ENCODE results near the gene FAM47C.
"Not testable (repeated sequence)": the region's sequence is repeated elsewhere in the genome, so short reads cannot be mapped to it uniquely, and the experiment has no call there.

FAM47C gene

GRCh38 chrX:37008182-37008581 lies at the start of gene FAM47C:
Gene FAM47C, plus strand, starts transcription at chrX:37008366. Its CDS starts 45 bp downstream, at chrX:37008411.
- DNase-seq: not testable (repeated sequence)

DNA sequence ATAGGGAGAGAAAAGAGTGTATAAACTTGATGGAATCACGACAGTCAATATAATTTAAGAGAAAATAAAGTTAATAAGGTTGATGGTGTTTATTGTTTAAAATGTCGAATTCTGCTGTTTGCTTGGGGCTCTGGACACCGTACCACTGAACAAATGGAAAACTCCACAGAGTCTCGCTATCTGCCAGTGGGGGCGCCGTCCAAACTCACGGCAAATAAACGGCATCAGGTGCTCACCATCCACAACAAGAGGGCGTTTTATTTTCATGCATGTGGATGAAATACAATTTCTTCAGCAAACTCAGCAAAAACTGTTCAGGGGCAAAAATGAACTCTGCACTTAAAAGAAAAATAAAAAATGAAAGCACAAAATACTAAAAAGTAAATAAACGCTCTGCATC lies 46.6 kb upstream of the FAM47C start:
- no peak for DNase-seq

DNA sequence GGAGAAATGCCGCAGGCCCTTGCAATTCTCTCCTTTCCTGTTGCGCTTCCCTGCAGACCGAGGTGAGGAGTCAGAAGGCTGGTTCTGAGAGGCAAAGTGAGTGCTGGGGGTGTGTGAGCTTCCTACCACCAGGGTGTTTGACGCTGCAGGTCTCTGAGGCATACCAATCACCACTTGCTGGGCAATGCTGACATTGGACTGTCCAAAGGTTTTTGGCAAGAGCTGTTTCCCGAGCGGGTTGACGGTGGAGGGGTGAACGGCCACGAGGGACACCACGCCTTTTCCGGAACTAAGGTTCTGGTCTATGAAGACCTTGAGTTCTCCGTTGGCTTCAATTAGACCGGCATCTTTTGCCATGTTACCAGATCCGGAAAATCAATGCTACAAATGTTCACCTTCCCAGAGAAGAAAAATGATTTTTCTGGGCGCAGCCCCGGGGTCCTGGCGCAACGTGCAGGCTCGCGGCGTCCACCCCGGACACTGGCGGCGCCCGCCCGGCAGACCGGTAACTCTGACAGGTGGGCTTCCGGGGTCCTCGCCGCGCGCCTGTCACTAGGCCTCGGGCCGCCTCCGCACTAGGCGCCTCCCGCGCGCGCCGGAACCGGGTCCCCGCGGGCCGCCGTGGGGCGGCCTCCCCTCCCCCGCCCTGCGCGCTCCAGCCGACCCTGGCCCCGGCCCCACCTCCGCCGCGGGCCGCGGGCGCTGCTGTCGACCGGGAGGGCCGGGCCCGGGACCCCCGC lies 44.9 kb upstream of the FAM47C start:
- DNase-seq: no peak

DNA sequence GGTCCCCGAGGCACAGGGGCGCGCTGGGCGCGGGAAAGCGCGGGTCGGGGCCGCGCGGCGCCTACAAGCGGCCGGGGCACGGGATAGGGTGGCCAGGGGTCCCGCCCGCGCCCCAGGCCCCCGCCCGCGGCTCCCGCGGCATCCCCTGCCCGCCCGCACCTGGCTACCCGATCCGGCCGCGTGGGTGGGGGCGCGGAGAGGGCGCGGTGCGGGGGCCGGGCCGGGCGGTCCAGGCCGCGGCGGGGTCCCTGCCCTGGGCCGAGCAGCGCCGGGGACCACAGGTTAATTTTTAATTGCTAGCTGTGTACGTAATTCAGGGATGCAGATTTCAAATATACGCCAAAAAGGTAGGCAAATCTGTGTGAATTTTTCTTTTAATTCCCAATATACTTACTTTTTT lies 44.3 kb upstream of the FAM47C start:
- no peak for DNase-seq

DNA sequence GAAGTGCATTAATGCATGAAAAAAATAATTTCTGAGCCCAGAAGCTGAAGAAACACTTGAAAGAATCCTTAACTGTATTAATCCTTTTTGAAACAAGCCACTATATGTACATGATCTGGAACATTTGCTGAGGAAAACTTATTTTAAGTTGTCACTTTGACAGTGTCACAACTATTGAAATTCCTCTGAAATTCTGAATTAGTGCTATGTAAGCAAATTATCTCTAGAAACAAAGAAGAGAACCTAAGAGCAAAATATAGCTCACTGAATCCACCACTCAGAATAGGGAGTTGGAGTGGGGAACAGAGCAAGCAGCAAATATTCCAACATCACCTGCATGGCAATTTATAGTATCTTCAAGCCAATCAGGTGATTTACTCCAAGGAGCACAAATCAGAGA lies 34.6 kb upstream of the FAM47C start:
- DNase-seq: no peak

GRCh38 chrX:36974911-36975310 lies 33.3 kb upstream of the FAM47C start:
- no peak for DNase-seq

DNA sequence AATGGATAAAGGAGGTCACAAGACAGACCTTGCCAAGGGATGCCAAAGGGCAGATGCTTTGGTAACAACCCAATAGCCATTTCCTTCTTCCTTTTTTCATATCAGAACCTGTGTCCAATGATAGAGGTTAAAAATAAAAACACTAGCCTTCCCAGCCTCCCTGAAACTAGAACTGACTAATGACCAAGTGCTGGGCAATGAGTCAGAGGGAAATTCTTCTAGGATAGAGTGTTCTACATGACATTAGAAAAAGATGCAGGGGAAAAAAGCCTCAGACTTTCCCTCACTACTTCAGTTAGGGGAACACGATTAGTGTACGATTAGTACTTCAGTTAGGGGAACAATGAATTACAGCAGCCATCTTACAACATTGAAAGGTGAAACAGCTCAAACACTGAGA lies 29.3 kb upstream of the FAM47C start:
- no peak for DNase-seq

DNA sequence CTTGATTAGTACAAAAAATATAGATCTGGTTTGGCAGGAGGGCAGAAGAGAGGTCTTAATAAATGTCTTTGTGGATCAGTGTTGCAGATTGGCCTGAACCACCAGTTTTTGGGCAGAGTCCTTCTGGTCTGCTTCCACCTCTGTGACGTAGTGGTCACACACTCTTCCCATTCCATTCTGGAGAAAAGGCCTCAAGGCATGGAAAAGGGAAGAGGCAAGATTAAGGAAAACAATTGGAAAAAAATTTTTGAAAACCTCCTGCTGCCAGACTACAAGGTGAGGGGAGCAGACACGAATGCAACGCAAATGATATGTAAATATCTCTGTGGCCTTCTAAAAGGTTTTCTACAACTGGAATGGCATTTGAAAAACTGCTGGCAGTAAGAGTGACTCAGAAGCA lies 24.3 kb upstream of the FAM47C start:
- no peak for DNase-seq

GRCh38 chrX:36985416-36986209 lies 22.6 kb upstream of the FAM47C start:
- DNase-seq: not testable (repeated sequence)

DNA sequence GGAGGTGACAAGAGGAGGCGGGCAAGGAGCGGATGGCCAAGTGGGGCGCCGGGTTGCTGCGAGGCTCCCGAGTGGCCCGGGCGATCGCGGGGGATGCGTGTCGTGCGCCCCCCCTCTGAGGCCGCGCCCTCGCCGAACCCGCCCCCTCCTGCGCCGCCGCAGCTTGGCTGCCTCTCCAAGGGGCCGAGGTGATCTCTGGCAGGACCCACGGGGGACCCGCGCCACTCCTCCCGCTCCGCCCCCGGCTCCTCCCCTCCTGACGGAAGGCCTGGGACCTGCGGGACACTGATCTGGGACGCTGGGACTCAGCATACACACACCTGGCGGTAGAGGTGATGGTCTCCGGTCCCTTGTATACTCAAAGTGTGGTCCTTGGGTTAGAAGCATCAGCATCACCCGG lies 21.9 kb upstream of the FAM47C start:
- no peak for DNase-seq

DNA sequence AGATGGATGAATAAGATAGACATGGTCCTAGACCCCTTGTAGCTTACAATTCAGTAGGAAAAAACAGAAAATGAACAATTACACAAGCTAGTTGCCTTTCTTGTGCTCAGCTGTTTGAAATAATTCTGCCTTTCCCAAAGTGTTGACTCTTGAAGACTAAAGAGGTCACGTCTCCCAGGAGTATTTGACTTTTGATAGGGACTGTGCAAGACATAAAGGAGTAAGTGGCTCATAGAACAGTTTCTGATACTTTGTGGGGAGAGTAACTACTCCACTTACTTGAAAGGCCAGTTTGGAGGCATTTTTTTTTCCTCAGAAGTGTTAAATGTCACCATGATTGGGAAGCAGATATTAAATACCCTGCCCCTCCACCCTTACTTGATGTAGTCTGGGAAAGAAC lies 21.0 kb upstream of the FAM47C start:
- DNase-seq: not testable (repeated sequence)

- DNase-seq: no peak
Observed at GRCh38 chrX:37000140-37000539, 8.0 kb upstream of the FAM47C start.

DNA sequence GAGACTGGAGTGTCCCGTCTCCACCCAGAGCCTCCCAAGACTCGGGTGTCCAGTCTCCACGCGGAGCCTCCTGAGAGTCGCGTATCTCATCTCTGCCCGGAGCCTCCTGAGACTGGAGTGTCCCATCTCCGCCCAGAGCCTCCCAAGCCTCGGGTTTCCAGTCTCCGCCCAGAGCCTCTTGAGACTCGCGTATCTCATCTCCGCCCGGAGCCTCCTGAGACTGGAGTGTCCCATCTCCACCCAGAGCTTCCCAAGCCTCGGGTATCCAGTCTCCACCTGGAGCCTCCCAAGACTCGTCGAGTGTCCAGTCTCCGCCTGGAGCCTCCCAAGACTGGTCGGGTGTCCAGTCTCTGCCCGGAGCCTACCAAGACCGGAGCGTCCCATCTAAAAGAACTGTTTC lies 2.3 kb downstream of the FAM47C start:
- DNase-seq: no peak

- DNase-seq: not testable (repeated sequence)
Observed at GRCh38 chrX:37034260-37034659, 26.1 kb downstream of the FAM47C start.

- DNase-seq: not testable (repeated sequence)
Observed at GRCh38 chrX:37036674-37037220, 28.6 kb downstream of the FAM47C start.

DNA sequence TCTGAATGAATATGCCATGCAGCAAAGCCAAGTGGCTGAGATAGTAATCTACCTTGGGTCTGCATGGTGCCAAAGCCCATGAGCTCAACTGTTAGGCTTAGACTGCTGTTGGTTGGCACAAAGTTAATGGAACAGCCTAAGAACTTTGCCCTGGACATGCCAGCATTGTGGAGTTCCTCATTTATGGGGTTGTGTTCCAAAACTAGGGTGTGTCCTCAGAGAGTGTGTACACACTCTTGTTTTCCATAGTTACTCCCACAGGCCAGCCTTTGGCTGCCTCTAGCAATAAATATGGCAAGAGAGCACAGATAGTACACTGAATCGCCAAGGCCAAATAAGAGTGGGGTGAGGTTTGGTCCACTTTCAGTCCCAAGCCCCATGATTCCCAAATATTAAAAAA lies 30.6 kb downstream of the FAM47C start:
- not testable (repeated sequence) for DNase-seq

DNA sequence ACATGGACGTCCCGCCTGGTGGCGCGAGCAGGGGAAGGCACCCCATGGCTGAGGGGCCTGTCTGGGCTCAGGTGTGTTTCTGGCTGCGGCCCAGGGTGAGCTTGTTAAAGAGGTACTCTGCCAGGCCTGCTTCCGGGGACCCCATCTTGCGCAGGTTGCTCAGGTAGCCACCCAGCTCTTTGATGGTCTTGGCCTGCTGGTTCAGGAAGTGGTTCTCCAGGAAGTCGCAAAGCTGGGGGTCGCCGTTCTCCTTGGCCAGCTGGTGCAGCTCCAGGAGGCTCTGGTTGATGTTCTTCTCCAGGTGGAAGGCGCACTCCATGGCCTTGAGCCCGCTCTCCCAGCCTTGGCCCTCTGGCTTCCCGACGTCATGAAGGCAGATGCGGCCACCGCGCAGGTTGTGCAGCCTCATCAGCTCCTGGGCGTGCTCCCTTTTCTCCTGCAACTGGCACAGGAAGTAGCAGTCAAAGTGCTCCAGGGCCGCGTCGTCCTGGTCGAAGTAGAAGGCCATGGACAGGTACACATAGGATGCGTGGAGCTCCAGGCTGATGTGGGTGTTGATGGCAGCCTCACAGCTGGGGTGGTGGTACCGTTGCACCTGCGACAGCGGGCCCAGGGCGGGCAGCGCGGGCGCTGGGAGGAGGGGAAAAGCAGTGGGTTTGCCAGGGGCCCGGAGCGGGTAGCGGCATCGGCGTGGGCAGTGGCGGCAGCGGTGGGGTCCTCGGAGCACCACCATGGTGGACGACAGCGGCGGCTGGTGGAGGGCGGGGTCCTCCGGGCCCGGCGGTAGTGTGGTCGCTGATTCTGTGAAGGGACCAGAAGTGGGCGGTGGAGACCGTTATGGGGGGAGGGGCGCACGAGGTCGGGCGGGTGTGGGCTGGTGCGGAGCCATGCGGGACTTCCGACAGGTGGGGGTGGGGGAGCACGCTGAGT lies 35.1 kb downstream of the FAM47C start:
- not testable (repeated sequence) for DNase-seq

GRCh38 chrX:37047776-37048175 lies 39.6 kb downstream of the FAM47C start:
- no peak for DNase-seq

- not testable (repeated sequence) for DNase-seq
Observed at GRCh38 chrX:37057572-37057971, 49.4 kb downstream of the FAM47C start.

DNA sequence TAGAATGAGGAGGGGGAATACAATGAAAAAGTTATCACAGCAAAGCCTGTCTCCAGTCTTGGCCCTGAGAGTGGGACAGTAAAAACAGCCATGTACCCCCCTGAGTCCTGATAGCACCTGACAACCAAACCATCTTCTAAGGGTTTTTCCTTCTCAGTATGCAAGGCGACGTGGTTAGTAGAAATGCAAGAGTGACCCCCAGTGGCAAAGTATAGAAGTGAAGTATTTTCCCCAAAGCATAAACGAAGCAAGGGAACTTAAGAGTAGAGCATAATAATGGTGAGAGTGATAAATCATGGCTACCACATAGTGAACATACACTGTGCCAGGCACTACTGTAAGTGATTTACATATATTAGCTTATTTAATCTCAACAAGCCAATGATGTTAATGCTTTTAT lies 52.8 kb downstream of the FAM47C start:
- DNase-seq: no peak
